Measurements from ENCODE around the gene ACADSB.

The ACADSB gene

GRCh38 chr10:123100030-123100762 is 91.4 kb downstream of the ACADSB start:
- DNase-seq (ENCODE audit: low spot score) = no peak

DNA sequence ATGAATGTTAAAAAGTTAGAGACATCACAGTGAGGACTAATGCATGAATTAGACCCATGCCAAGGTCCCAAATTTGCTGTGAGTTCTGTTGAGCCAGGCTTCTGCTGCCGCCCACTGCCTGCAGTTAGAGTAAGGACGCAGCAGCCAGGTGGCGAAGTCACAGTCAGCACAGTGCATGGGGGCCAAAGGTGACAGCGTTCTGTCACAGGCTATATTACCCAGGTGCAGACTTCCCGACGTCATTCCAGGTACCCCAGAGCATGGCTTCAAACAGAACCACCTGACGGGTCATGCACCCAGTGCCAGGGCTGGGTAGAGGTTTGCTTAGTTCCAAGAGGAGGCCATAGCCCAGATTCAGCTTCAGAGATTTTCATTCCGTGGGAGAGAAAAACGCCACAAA is 93.1 kb downstream of the ACADSB start:
- no peak for DNase-seq (ENCODE audit: low spot score)

GRCh38 chr10:123102673-123103072 is 93.9 kb downstream of the ACADSB start:
- no peak for DNase-seq (ENCODE audit: low spot score)

DNA sequence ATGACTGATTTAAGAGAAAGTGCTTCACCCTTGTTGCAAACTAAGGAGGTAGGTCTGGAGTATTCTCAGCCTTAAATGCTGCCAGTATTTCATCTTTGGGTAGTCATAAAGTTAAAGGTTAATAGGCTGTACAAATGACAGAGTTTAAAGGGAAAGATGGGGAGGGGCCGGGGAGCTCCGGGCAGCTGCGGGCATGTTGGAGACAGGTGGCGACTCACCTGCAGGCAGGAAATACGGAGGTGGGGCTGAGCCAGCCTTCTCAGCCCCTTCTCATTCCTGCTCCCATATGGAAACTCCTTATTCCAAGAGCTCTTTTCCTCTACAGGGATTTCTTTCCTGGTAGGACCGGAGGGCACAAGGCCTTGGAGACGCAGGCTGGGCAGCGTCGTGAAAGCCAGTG is 95.1 kb downstream of the ACADSB start:
- DNase-seq (ENCODE audit: low spot score) = peak; percentile 38
